NCI-H446 treated with DMSO at 0.1 percent for 48 hours (cell line): ENCODE data around the gene IL10.
"Not testable (repeated sequence)": the region's sequence is repeated elsewhere in the genome, so short reads cannot be mapped to it uniquely, and the experiment has no call there.

ENCODE experiments used
- DNase-seq: peaks from one replicate; lab custom pipeline; 2025; lab: John Stamatoyannopoulos, UW

The IL10 gene

GRCh38 chr1:206793620-206794019, 21.3 kb upstream of the IL10 start:
- no peak for DNase-seq

- DNase-seq: no peak
Measured at GRCh38 chr1:206792939-206793607, 20.8 kb upstream of the IL10 start.

- DNase-seq: no peak
Measured at GRCh38 chr1:206790502-206791250, 18.4 kb upstream of the IL10 start.

- no peak for DNase-seq
Measured at GRCh38 chr1:206788487-206789050, 16.3 kb upstream of the IL10 start.

GRCh38 chr1:206787891-206788290, 15.6 kb upstream of the IL10 start:
- no peak for DNase-seq

- DNase-seq: no peak
Measured at GRCh38 chr1:206786212-206786886, 14.1 kb upstream of the IL10 start.

- DNase-seq: no peak
Measured at GRCh38 chr1:206785182-206785765, 13.0 kb upstream of the IL10 start.

- DNase-seq: no peak
Measured at GRCh38 chr1:206784471-206784903, 12.2 kb upstream of the IL10 start.

- no peak for DNase-seq
Measured at GRCh38 chr1:206783506-206783905, 11.2 kb upstream of the IL10 start.

- no peak for DNase-seq
Measured at GRCh38 chr1:206782448-206782847, 10.2 kb upstream of the IL10 start.

- no peak for DNase-seq
Measured at GRCh38 chr1:206779638-206780037, 7.3 kb upstream of the IL10 start.

- not testable (repeated sequence) for DNase-seq
Measured at GRCh38 chr1:206778911-206779310, 6.6 kb upstream of the IL10 start.

- DNase-seq: no peak
Measured at GRCh38 chr1:206778031-206778430, 5.7 kb upstream of the IL10 start.

GRCh38 chr1:206776229-206776628, 3.9 kb upstream of the IL10 start:
- DNase-seq: no peak

- no peak for DNase-seq
Measured at GRCh38 chr1:206774093-206774492, 1.8 kb upstream of the IL10 start.

- no peak for DNase-seq
Measured at GRCh38 chr1:206771338-206771692, 979 bp downstream of the IL10 start.

- DNase-seq: no peak
Measured at GRCh38 chr1:206770531-206771337, 1.6 kb downstream of the IL10 start, which contains the start of gene IL19. IL19 (plus strand) TSS chr1:206770773; CDS start chr1:206836663, 65,890 bp downstream.

GRCh38 chr1:206769304-206769731, 3.0 kb downstream of the IL10 start:
- DNase-seq: no peak

GRCh38 chr1:206768472-206769303, 3.6 kb downstream of the IL10 start:
- DNase-seq: no peak

GRCh38 chr1:206766251-206766856, 5.9 kb downstream of the IL10 start:
- DNase-seq: no peak
